Stimulated activated CD8-positive, alpha-beta memory T cell treated with anti-CD3 and anti-CD28 coated beads, Interleukin-7, amount 100 ng/mL, for 24 hours (primary cell): ENCODE data around the gene TMTC2.

ENCODE experiments used
- DNase-seq: peaks from one replicate; pipeline ENCODE4 v3.0.0-alpha.2; 2020; ENCODE audit warnings: low read depth

The TMTC2 gene

GRCh38 chr12:82682851-82683261 lies 3.9 kb upstream of the TMTC2 start:
- no peak for DNase-seq

GRCh38 chr12:82685790-82686167 lies 927 bp upstream of the TMTC2 start:
- peak; percentile 86 for DNase-seq

- peak; percentile 24 for DNase-seq
These were observed 610 bp downstream of the TMTC2 start for GRCh38 chr12:82687021-82688011.

- DNase-seq, result no peak
These were observed 1.4 kb downstream of the TMTC2 start for GRCh38 chr12:82688035-82688501.

GRCh38 chr12:82688596-82688995 lies 1.9 kb downstream of the TMTC2 start:
- no peak for DNase-seq

GRCh38 chr12:82690006-82690405 lies 3.3 kb downstream of the TMTC2 start:
- no peak for DNase-seq

GRCh38 chr12:82691513-82691912 lies 4.8 kb downstream of the TMTC2 start:
- DNase-seq, result no peak

- no peak for DNase-seq
These were observed 7.6 kb downstream of the TMTC2 start for GRCh38 chr12:82694276-82694675.

- no peak for DNase-seq
These were observed 8.3 kb downstream of the TMTC2 start for GRCh38 chr12:82694970-82695369.

GRCh38 chr12:82695531-82695930 lies 8.8 kb downstream of the TMTC2 start:
- no peak for DNase-seq

DNA sequence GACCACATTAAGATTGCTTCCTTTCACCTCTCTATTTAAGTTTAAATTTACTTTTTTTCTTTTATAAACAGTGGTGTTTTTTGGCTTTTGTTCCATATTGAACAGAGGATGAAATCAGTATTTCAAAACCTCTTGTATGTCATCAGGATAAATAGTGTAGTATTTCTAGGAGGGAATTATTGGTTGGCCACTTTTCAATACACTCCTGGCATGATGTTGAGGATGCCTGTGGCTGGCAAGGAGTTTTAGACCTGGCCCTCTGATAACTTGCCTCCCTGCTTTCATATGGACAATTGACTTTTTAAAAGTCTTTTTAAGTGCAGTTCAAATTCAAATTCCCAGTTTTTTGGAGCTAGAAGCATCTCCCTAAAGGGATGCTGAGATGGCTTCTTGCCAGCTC lies 9.8 kb downstream of the TMTC2 start:
- DNase-seq, result no peak

DNA sequence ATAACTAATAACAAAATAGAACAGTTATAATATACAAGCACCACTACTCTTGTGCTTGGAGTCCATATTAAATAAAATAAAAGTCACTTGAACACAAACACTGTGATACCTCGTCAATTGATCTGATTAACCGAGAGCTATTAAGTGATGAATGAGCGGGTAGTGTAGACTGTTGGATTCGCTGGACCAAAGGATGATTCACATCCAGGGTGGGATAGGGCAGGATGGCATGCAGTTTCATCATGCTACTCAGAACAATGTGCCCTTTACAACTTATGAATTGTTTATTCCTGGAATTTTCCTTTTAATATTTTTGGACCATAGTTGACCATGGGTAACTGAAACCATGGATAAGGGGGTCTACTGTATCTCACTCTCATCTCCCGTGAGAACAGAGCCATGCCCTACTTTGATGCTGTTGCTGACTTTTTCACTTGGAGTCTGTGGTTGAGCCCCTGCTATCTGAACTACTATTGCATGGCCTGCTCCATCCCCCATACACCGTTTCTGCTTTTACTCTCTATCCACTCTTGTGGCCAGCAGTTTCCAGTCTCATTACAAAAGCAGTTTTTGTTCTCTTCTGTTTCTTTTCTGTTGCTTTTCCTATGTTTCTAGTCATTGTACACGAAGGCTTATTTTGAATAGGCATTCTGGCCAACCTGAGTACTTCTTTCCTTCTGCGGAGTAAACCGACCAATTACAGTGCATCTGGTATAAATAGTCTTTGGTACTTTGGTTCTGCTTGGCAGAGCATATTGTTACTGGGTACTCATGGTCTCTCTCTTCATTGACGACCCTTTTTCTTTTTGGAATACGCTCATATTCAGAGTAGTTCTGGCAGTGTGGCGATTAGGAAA lies 12.2 kb downstream of the TMTC2 start:
- DNase-seq, result no peak

- no peak for DNase-seq
These were observed 19.1 kb downstream of the TMTC2 start for GRCh38 chr12:82705774-82706173.

DNA sequence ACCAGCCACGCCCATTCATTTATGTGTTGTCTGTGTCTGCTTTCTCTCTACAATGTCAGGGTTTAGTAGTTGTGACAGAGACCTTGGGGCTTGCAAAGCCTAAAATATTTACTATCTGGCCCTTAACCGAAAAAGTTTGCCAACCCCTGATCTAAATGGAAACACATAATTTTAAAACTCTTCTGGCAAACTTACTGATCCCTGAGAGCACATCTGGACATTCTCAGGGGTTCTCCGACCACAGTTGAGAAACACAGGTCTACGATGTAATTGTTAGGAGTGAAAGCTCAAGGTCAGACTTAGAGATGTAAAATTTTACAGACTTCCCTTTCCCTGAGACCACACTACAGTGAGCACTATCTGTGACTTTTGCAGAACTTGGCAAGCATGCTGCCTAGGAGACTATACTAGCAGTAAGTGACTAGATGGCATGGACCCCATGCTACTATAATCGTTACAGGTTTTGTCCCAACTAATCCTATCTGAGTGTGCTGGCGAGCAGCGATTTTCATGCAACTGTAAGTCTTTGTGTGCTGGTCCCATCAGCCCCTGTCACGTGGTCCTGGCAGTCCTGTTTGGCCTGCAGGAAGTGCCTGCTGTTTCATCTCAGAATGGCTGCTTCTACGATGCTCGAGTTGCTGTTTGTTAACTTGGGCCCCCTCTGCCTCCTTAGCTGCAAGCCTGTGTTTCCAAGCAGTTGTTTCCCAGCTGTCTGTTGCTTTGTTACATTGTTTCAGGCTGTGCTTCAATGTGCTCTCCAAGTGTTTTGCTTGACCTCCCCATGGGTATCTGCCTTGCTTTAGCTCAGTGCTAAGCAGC lies 21.6 kb downstream of the TMTC2 start:
- no peak for DNase-seq

- DNase-seq, result no peak
These were observed 23.2 kb downstream of the TMTC2 start for GRCh38 chr12:82709794-82710355.

- DNase-seq, result no peak
These were observed 24.0 kb downstream of the TMTC2 start for GRCh38 chr12:82710741-82711140.

DNA sequence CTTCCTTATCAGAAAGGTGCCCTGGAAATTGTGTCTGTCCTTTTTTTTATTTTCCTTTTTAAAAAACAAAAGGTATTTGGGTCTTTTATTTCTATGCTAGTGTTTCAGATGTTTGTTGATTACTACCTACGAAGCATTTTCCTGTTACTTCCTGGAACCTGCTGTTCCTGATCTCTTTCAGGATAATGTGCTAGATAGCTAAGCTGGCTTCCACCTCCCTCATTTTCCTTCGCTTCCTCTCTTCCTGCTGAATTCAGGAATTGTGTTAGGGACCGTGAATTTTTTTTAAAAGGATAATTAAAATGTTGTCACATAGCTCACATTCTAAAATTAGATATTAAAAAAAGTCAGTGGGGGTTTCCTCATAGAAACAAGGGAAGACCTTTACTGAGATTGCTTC lies 27.7 kb downstream of the TMTC2 start:
- no peak for DNase-seq

DNA sequence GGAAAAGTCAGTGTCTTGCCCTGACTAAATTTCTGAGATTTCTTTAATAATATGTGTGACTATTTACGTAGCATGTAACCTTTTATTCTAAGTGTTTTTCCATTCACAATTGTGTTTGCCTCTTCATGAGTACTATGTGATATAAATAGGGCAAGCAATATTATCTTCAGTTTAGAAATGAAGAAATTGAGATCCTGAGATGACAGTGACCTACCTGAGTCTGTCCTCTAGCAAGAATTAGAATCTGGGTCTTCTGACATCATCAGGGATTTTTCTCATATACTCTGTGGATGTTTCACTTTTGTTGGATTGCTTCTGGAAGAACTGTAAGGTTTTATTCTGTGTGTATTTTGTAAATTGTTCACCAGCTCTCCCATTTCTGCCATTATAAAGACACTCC lies 35.0 kb downstream of the TMTC2 start:
- DNase-seq, result no peak

DNA sequence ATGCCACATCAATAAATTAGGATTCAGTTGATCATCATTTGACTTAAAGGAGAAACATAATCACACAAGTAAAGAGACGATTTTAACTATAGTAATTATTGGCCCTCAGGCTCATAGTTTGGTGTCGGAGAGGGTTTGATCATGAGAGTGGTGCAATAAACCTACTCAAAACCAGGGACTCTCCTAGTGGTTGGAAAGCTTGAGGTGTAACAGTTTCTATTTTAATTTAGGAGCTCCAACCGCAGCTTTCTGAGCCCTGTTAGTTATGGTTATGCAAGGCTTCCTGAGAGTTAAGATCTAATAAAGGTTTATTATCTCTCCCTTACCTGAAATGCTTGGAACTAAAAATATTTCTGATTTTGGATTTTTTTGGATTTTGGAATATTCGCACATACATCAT lies 36.4 kb downstream of the TMTC2 start:
- DNase-seq, result no peak

- DNase-seq, result no peak
These were observed 37.2 kb downstream of the TMTC2 start for GRCh38 chr12:82723891-82724290.

DNA sequence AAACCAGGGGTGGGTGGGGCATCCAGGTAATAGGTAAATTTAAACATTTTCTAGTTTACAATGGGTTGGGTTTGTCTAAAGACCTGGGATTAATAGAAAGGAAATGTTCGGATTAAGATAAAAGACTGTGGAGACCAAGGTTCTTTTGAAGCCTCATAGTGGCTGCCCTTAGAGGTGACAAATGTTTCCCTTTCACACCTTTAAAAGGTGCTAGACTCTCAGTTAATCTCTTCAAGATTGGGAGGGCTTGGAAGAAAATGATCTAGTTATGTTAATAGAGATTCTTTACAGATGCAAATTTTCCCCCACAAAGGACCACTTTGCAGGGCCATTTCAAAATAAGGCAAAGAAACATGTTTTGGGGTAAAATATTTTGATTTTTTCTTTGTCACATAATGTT lies 39.0 kb downstream of the TMTC2 start:
- DNase-seq, result no peak

DNA sequence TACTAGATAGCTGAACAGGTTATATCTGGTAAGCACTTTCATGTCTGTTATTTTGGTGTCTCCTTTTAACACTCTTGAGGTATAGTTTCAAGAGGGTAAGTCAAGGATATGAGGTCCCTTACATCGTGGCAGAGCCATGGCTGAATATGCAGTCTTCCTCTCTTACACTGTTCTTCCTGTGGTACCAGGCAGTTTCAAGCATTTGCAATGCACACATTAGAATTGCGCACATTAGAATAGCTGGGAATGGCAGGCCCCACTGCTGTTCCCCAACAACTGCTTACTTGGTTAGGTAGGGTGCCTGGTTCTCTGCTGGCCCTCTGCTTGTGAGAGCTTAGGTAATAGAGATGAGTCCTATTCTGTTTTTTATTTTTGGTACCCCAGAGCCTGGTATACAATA lies 41.2 kb downstream of the TMTC2 start:
- DNase-seq, result no peak
